B cell (primary cell): Measurements from ENCODE around the gene RRAD. TPM values are rescaled to one million over a fixed set of nuclear protein-coding genes. Genes with fewer than 3 reads are reported as not detected.
"Not testable (repeated sequence)": the region's sequence is repeated elsewhere in the genome, so short reads cannot be mapped to it uniquely, and the experiment has no call there.

Experiments used
- ATAC-seq: fragments of 200-7000 bp; cut with Tn5 transposase; one replicate; pipeline ENCODE4 v1.10.0; 2021; ENCODE audit warnings: low read depth, mild to moderate bottlenecking, moderate number of reproducible peaks, moderate library complexity
- CTCF ChIA-PET: fragments of 350-600 bp; sonication (Branson Sonifier 250); formaldehyde crosslinking; loops from one replicate; lab custom pipeline; 2021; ENCODE audit warnings: antibody characterized with exemption, inconsistent platforms; lab: Charles Lee
- POLR2A ChIA-PET: fragments of 350-600 bp; sonication (Branson Sonifier 250); formaldehyde crosslinking; loops from one replicate; lab custom pipeline; 2021; ENCODE audit warnings: antibody characterized with exemption; lab: Charles Lee
- DNase-seq: peaks from one replicate; pipeline ENCODE4 v3.0.0; 2013
- H2AFZ ChIP-seq: 2 replicates; pipeline ENCODE4 v1.6.1; 2012; ENCODE audit warnings: mild to moderate bottlenecking, low read depth, low read length; ENCODE audit not compliant: insufficient read depth, poor library complexity, severe bottlenecking
- H3K27ac ChIP-seq, 2 donors: 1 replicate in 1 of 2; 2 replicates in 1 of 2; pipeline ENCODE4 v1.5.1; 2012 to 2013; ENCODE audit warnings: low read length in 2 of 2, mild to moderate bottlenecking in 2 of 2, moderate library complexity in 1 of 2
- H3K27me3 ChIP-seq, 4 experiments: fragments of 200-600 bp in 1 of 4; sonication (generic) in 1 of 4; replicated peaks in 1 of 4; 1 replicate in 2 of 4; 2 replicates in 2 of 4; pipeline versions ENCODE4 v1.6.1 to v1.7.0; 2013 to 2016; ENCODE audit warnings: low read length in 3 of 4, mild to moderate bottlenecking in 2 of 4, mixed read lengths in 1 of 4, moderate library complexity in 1 of 4; ENCODE audit not compliant: insufficient read depth in 4 of 4, control insufficient read depth in 3 of 4; ENCODE audit errors: control extremely low read depth in 1 of 4
- H3K36me3 ChIP-seq, 2 experiments: replicated peaks in 1 of 2; 1 replicate in 1 of 2; 2 replicates in 1 of 2; pipeline versions ENCODE4 v1.6.1 to v1.7.1; 2013; ENCODE audit warnings: low read length in 1 of 2; ENCODE audit not compliant: insufficient read depth in 2 of 2, control insufficient read depth in 1 of 2; ENCODE audit errors: control extremely low read depth in 1 of 2, extremely low read depth in 1 of 2
- H3K4me1 ChIP-seq, 2 donors: fragments of 200-600 bp in 1 of 2; sonication (generic) in 1 of 2; 1 replicate in 1 of 2; 2 replicates in 1 of 2; pipeline versions ENCODE4 v1.5.1 to v1.6.1; 2013 to 2017; ENCODE audit warnings: low read length in 2 of 2; ENCODE audit not compliant: control insufficient read depth in 2 of 2, insufficient read depth in 2 of 2
- H3K4me2 ChIP-seq: replicated peaks from 2 replicates; pipeline ENCODE3; 2012; ENCODE audit warnings: mild to moderate bottlenecking, low read depth, low read length; ENCODE audit not compliant: poor library complexity, severe bottlenecking
- H3K4me3 ChIP-seq, 5 experiments: fragments of 200-600 bp in 1 of 5; sonication (generic) in 1 of 5; 1 replicate in 3 of 5; 2 replicates in 2 of 5; pipeline versions ENCODE4 v1.5.1 to v1.7.0; 2011 to 2016; ENCODE audit warnings: low read length in 4 of 5, mild to moderate bottlenecking in 4 of 5, low read depth in 2 of 5, control low read depth in 1 of 5, moderate library complexity in 1 of 5; ENCODE audit not compliant: insufficient read depth in 1 of 5; ENCODE audit errors: control extremely low read depth in 1 of 5, extremely low read depth in 1 of 5
- H3K79me2 ChIP-seq: fragments of 200-600 bp; sonication (generic); one replicate; pipeline ENCODE4 v1.6.0; 2016; ENCODE audit warnings: low read length; ENCODE audit not compliant: control insufficient read depth, insufficient read depth
- H3K9ac ChIP-seq: fragments of 200-600 bp; sonication (generic); 2 replicates; pipeline ENCODE4 v1.6.1; 2017; ENCODE audit warnings: mild to moderate bottlenecking, low read length, moderate library complexity
- H3K9me3 ChIP-seq, 3 donors: one replicate each; pipeline versions ENCODE4 v1.6.1 to v1.7.1; 2013; ENCODE audit warnings: low read length in 2 of 3; ENCODE audit not compliant: control insufficient read depth in 2 of 3, insufficient read depth in 1 of 3; ENCODE audit errors: control extremely low read depth in 1 of 3
- H4K20me1 ChIP-seq: 2 replicates; pipeline ENCODE4 v1.6.0; 2012; ENCODE audit warnings: mild to moderate bottlenecking, low read length; ENCODE audit not compliant: insufficient read depth, control insufficient read depth, poor library complexity, severe bottlenecking
- H3K27ac Mint-ChIP-seq: one replicate; pipeline ENCODE4 v1.8.0; 2021; ENCODE audit warnings: mixed read lengths
- H3K27me3 Mint-ChIP-seq: one replicate; pipeline ENCODE4 v1.8.0; 2021; ENCODE audit warnings: mixed read lengths
- H3K4me1 Mint-ChIP-seq: one replicate; pipeline ENCODE4 v1.8.0; 2021; ENCODE audit warnings: mixed read lengths
- H3K4me3 Mint-ChIP-seq: one replicate; pipeline ENCODE4 v1.8.0; 2021; ENCODE audit warnings: mixed read lengths
- H3K9me3 Mint-ChIP-seq: one replicate; pipeline ENCODE4 v1.8.0; 2022; ENCODE audit warnings: mixed read lengths; ENCODE audit not compliant: insufficient read depth
- EZH2 ChIP-seq: IDR thresholded peaks from 2 replicates; pipeline ENCODE4 v1.6.1; 2012; ENCODE audit warnings: borderline replicate concordance, low read depth, mild to moderate bottlenecking, moderate library complexity, low read length; ENCODE audit not compliant: insufficient read depth, poor library complexity, severe bottlenecking
- WGBS: methylation state at CpG from one replicate; pipeline ENCODE4 v1.1.5; 2013; ENCODE audit warnings: missing lambda C conversion rate; ENCODE audit not compliant: insufficient coverage; 5-methylcytosine and 5-hydroxymethylcytosine counted together
- intact Hi-C: fragments of 100-400 bp; cut with micrococcal nuclease; formaldehyde crosslinking; loops from one replicate; pipeline ENCODE4 v1.10.0; 2022
- polyA plus RNA-seq: library from polyadenylated mRNA; depleted of rRNA; stranded (reverse); fragments of >200 nt; gene quantifications from 2 replicates; pipeline ENCODE4 v1.2.3, GENCODE V29; 2012
- total RNA-seq, 2 donors: library from RNA; stranded (reverse); fragments of 120-200 nt in 1 of 2; gene quantifications; 1 replicate in 1 of 2; 2 replicates in 1 of 2; pipeline versions ENCODE4 v1.2.3 to v1.2.4, GENCODE V29; 2013 to 2022
- TF ChIP-seq, protein P1 (sequence below): fragments of 200-600 bp; IDR thresholded peaks from one replicate; pipeline ENCODE4 v1.8.0; 2022; ENCODE audit warnings: antibody characterized with exemption, mild to moderate bottlenecking

RRAD gene
- total and polyA plus RNA-seq, 2 donors (not counting 1 experiment from before 2014, with no cell fraction given) = 0.64 to 1.9 TPM

- Histone ChIP-seq H3K36me3 (no peaks in the 10 kb centered on the region), H2AFZ (no peak overlapping the region), H3K4me3 (no peak overlapping the region), H3K4me2 (no peak overlapping the region), H3K4me1 (peaks cover 7 to 14% of the 10 kb centered on the region in 2 donors), H3K79me2 (no peaks in the 10 kb centered on the region), H3K27me3 (no peaks in the 10 kb centered on the region), H4K20me1 (no peaks in the 10 kb centered on the region), H3K9ac (no peak overlapping the region), H3K9me3 (peaks cover 0 to 3% (median 0%) of the 10 kb centered on the region in 3 donors), H3K27ac (no peak overlapping the region)
- ATAC-seq (no peak), DNase-seq (no peak)
- no peak for TF ChIP-seq EZH2
- TF ChIP-seq, protein P1, sequence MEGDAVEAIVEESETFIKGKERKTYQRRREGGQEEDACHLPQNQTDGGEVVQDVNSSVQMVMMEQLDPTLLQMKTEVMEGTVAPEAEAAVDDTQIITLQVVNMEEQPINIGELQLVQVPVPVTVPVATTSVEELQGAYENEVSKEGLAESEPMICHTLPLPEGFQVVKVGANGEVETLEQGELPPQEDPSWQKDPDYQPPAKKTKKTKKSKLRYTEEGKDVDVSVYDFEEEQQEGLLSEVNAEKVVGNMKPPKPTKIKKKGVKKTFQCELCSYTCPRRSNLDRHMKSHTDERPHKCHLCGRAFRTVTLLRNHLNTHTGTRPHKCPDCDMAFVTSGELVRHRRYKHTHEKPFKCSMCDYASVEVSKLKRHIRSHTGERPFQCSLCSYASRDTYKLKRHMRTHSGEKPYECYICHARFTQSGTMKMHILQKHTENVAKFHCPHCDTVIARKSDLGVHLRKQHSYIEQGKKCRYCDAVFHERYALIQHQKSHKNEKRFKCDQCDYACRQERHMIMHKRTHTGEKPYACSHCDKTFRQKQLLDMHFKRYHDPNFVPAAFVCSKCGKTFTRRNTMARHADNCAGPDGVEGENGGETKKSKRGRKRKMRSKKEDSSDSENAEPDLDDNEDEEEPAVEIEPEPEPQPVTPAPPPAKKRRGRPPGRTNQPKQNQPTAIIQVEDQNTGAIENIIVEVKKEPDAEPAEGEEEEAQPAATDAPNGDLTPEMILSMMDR = no peak
- H3K4me1 Mint-ChIP-seq = peaks cover 14% of the 10 kb centered on the region
- ChIA-PET POLR2A (no interaction called here), CTCF (interaction anchor here (0.8 to 1.7 kb wide), 4 partner anchors 13 to 196 kb away, joined by 3 to 7 read pairs (median 4); partner anchors contain the start of gene B3GNT9)
- no peak overlapping the region for H3K4me3 Mint-ChIP-seq
- no peak overlapping the region for H3K27ac Mint-ChIP-seq
- intact Hi-C loops = no loop called here
- WGBS = 78% methylated on average over 5 of the region's 5 CpGs
- no peaks in the 10 kb centered on the region for H3K9me3 Mint-ChIP-seq
- H3K27me3 Mint-ChIP-seq = peaks cover 18% of the 10 kb centered on the region
Measured at GRCh38 chr16:66959704-66960161, 34.4 kb upstream of the RRAD start.

GRCh38 chr16:66958857-66959703 lies 33.7 kb upstream of the RRAD start:
- Histone ChIP-seq H3K27ac (no peak overlapping the region), H3K4me3 (no peak overlapping the region), H2AFZ (no peak overlapping the region), H4K20me1 (no peaks in the 10 kb centered on the region), H3K9me3 (peaks cover 0 to 3% (median 0%) of the 10 kb centered on the region in 3 donors), H3K36me3 (no peaks in the 10 kb centered on the region), H3K4me1 (peaks cover 7 to 14% of the 10 kb centered on the region in 2 donors), H3K4me2 (no peak overlapping the region), H3K27me3 (no peaks in the 10 kb centered on the region), H3K9ac (no peak overlapping the region), H3K79me2 (no peaks in the 10 kb centered on the region)
- ChIA-PET POLR2A (no interaction called here), CTCF (interaction anchor here (0.6 to 1.7 kb wide), 7 partner anchors 12 to 226 kb away, joined by 3 to 7 read pairs (median 3); partner anchors contain the start of gene B3GNT9)
- DNase-seq = no peak
- no peak for TF ChIP-seq EZH2
- TF ChIP-seq, protein P1 = peak; percentile 19
- Mint-ChIP-seq H3K4me3 (no peak overlapping the region), H3K27me3 (peaks cover 20% of the 10 kb centered on the region), H3K27ac (no peak overlapping the region), H3K4me1 (peaks cover 14% of the 10 kb centered on the region), H3K9me3 (no peaks in the 10 kb centered on the region)
- intact Hi-C loops = no loop called here
- 80% methylated on average over 6 of the region's 7 CpGs for WGBS
- no peak for ATAC-seq

GRCh38 chr16:66956154-66956457 lies 30.8 kb upstream of the RRAD start:
- H2AFZ ChIP-seq, H3K27ac Mint-ChIP-seq, H3K27me3 ChIP-seq, H3K4me3 ChIP-seq, ATAC-seq, H3K4me3 Mint-ChIP-seq, POLR2A ChIA-PET, H3K4me2 ChIP-seq, DNase-seq, H3K4me1 Mint-ChIP-seq, intact Hi-C loops, H3K9ac ChIP-seq, H3K9me3 Mint-ChIP-seq, H4K20me1 ChIP-seq, H3K36me3 ChIP-seq, H3K27ac ChIP-seq, H3K9me3 ChIP-seq, H3K79me2 ChIP-seq, H3K4me1 ChIP-seq: not testable (repeated sequence)
- CTCF ChIA-PET = interaction anchor here (0.7 to 1.5 kb wide), 6 partner anchors 8 to 519 kb away, joined by 3 to 4 read pairs (median 4); partner anchors contain the start of gene CIAO2B
- peaks cover 41% of the 10 kb centered on the region for H3K27me3 Mint-ChIP-seq
- no CpG with 5 or more reads among the region's 1 CpG for WGBS
